GM19351 (cell line): ENCODE measurements around the gene BLCAP.
"Not testable (repeated sequence)": the region's sequence is repeated elsewhere in the genome, so short reads cannot be mapped to it uniquely, and the experiment has no call there.

Source experiments
- ATAC-seq: cut with Tn5 transposase; IDR thresholded peaks from one replicate; pipeline ENCODE4 v1.9.1; 2021; ENCODE audit warnings: mild to moderate bottlenecking, moderate library complexity; ENCODE audit not compliant: unreplicated experiment

BLCAP gene

GRCh38 chr20:37558306-37558705 lies 30.6 kb upstream of the BLCAP start:
- no peak for ATAC-seq

GRCh38 chr20:37556538-37556937 lies 28.9 kb upstream of the BLCAP start:
- ATAC-seq: no peak

- ATAC-seq: not testable (repeated sequence)
Observed at GRCh38 chr20:37554721-37555298, 27.1 kb upstream of the BLCAP start.

- ATAC-seq: no peak
Observed at GRCh38 chr20:37552415-37552814, 24.7 kb upstream of the BLCAP start.

GRCh38 chr20:37551660-37552059 lies 24.0 kb upstream of the BLCAP start:
- not testable (repeated sequence) for ATAC-seq

GRCh38 chr20:37550101-37550920 lies 22.6 kb upstream of the BLCAP start:
- ATAC-seq: not testable (repeated sequence)

GRCh38 chr20:37547912-37548311 lies 20.2 kb upstream of the BLCAP start:
- ATAC-seq: no peak

- ATAC-seq: no peak
Observed at GRCh38 chr20:37545516-37545915, 17.8 kb upstream of the BLCAP start.

GRCh38 chr20:37544386-37544785 lies 16.7 kb upstream of the BLCAP start:
- ATAC-seq: no peak

- no peak for ATAC-seq
Observed at GRCh38 chr20:37543828-37544227, 16.2 kb upstream of the BLCAP start.

- ATAC-seq: no peak
Observed at GRCh38 chr20:37542281-37542680, 14.6 kb upstream of the BLCAP start.

GRCh38 chr20:37541326-37541725 lies 13.7 kb upstream of the BLCAP start:
- ATAC-seq: no peak

GRCh38 chr20:37540838-37541237 lies 13.2 kb upstream of the BLCAP start:
- not testable (repeated sequence) for ATAC-seq

- no peak for ATAC-seq
Observed at GRCh38 chr20:37540001-37540400, 12.3 kb upstream of the BLCAP start.

GRCh38 chr20:37539424-37539823 lies 11.7 kb upstream of the BLCAP start:
- ATAC-seq: no peak

GRCh38 chr20:37538003-37538402 lies 10.3 kb upstream of the BLCAP start:
- no peak for ATAC-seq

- no peak for ATAC-seq
Observed at GRCh38 chr20:37537505-37537904, 9.8 kb upstream of the BLCAP start.

- ATAC-seq: no peak
Observed at GRCh38 chr20:37535443-37536132, 7.9 kb upstream of the BLCAP start.

GRCh38 chr20:37534401-37535157 lies 6.9 kb upstream of the BLCAP start:
- ATAC-seq: peak; percentile 86

- no peak for ATAC-seq
Observed at GRCh38 chr20:37533154-37533715, 5.6 kb upstream of the BLCAP start.

- no peak for ATAC-seq
Observed at GRCh38 chr20:37531856-37532255, 4.2 kb upstream of the BLCAP start.
